ENCODE measurements around the gene CDH18. TPM values are rescaled to one million over a fixed set of nuclear protein-coding genes. Genes with fewer than 3 reads are reported as not detected.

CDH18 gene
- total and polyA plus RNA-seq, 8 donors, result 0.58 to 1.9 (median 1.1) TPM; not detected in 2

DNA sequence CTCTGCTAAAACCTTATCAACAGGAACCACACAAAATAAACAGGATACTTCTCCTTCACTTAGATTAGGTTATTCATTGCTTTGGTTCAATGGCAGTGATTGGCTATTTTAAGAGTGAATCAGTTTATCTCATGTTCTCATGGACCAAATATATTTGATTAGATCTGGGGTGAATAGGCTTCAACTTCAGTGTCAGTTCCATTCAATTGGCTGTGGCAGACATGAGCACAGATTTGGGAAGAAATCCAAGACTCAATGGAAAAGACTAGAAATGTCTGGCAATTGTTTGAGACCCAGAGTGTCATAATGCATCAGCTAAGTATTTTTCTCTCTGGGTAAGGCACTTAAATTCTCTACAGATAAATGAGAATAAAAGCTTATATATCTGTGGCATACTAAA, 37.1 kb downstream of the CDH18 start:
- intact Hi-C loops (cut with DNase I), result no loop called here
- Histone ChIP-seq H3K4me3 (no peak overlapping the region), H3K36me3 (no peaks in the 10 kb centered on the region), H3K27ac (no peak overlapping the region), H3K9me3 (no peaks in the 10 kb centered on the region), H3K27me3 (no peaks in the 10 kb centered on the region), H3K4me1 (no peaks in the 10 kb centered on the region)
- DNase-seq (no peak), ATAC-seq (no peak)
- TF ChIP-seq, protein P1, sequence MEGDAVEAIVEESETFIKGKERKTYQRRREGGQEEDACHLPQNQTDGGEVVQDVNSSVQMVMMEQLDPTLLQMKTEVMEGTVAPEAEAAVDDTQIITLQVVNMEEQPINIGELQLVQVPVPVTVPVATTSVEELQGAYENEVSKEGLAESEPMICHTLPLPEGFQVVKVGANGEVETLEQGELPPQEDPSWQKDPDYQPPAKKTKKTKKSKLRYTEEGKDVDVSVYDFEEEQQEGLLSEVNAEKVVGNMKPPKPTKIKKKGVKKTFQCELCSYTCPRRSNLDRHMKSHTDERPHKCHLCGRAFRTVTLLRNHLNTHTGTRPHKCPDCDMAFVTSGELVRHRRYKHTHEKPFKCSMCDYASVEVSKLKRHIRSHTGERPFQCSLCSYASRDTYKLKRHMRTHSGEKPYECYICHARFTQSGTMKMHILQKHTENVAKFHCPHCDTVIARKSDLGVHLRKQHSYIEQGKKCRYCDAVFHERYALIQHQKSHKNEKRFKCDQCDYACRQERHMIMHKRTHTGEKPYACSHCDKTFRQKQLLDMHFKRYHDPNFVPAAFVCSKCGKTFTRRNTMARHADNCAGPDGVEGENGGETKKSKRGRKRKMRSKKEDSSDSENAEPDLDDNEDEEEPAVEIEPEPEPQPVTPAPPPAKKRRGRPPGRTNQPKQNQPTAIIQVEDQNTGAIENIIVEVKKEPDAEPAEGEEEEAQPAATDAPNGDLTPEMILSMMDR (IDR thresholded peaks at IDR 0.05), result no peak

DNA sequence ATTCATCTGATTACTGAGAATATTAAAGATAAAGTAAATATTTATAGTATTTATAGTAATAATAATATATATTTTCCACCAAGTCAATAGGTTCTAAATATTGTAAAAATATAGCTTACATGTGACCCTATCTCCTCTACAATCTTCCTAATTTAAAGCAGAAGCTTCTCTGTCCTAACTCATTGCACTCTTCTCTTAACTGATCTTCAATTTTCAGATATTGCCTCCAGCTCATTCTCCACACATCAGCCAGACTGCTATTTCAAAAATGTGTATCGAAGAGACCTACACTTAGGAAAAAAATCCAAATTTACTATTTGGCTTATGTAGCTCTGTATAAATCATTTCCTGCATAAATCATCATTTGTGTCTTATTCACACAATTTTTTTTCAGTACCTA, 47.8 kb downstream of the CDH18 start:
- Histone ChIP-seq H3K9me3 (no peaks in the 10 kb centered on the region), H3K4me3 (no peak overlapping the region), H3K4me1 (no peaks in the 10 kb centered on the region), H3K27me3 (no peaks in the 10 kb centered on the region), H3K36me3 (no peaks in the 10 kb centered on the region), H3K27ac (no peak overlapping the region)
- TF ChIP-seq, protein P1 (IDR thresholded peaks at IDR 0.05), result no peak
- ATAC-seq (no peak), DNase-seq (no peak)
- intact Hi-C loops (cut with DNase I), result no loop called here

DNA sequence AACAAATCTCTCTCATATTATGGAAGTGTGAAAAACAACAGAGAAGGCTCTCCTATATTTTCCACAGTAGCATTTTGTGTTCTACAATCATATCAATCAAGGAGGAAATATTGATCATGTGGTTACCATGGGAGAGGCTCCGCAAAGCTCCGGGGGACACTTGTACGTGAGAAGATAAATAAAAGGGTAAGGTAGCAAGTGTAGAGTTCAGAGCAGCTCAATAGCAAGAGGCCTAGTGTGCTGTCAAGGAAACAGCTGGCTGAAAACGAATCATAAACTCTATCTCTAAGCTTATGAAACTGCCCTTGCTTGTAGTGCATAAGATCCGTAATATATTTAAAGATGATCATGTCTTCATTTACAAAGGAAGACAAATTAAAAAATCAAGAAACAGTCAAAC, 57.5 kb downstream of the CDH18 start:
- no peaks in the 10 kb centered on the region for H3K4me1 ChIP-seq
- H3K36me3 ChIP-seq, result no peaks in the 10 kb centered on the region
- DNase-seq (no peak), ATAC-seq (no peak)
- TF ChIP-seq, protein P1 (IDR thresholded peaks at IDR 0.05), result no peak
- H3K27me3 ChIP-seq, result no peaks in the 10 kb centered on the region
- no peak overlapping the region for H3K27ac ChIP-seq
- no peaks in the 10 kb centered on the region for H3K9me3 ChIP-seq
- H3K4me3 ChIP-seq, result no peak overlapping the region
- intact Hi-C loops (cut with DNase I), result no loop called here

DNA sequence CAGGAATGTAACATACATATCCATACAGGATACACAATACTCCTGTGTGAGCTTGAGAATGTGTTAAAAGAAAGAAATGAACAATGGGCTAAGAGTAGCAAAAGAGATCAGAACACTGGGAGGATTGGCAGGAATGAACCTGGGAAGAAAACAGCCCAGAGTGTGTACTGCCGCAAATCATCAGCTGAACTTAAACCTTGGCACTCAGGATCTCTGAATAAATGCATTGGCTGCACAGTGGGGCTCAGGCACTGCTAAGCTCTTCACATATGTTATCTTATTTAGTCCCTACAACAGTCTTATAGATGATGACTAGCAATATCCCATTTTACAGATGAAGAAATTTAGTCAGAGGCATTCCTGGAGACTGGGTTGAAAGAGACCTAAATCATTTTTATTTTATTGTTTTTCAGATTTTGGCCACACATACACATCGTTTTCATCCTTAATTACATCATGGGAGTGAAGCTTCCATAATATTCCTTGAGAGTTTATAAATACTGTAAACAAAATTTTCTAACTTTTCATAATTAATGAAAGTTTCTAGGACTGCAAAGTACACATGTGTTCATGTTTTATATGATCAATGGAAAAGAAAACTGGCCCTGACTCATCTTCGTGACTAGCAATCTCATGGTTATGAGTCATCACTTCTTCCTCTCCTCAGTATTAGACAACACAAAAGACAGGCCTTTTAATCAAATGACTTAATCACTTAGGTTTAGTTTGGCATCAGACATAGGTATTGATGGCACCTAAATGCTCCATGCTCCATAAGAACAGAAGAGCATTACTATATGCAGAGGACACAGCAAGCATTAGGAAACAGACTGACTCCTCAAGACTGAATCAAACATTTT, 59.2 kb downstream of the CDH18 start:
- ATAC-seq (no peak), DNase-seq (no peak)
- intact Hi-C loops (cut with DNase I), result no loop called here
- H3K4me3 ChIP-seq, result no peak overlapping the region
- TF ChIP-seq, protein P1 (IDR thresholded peaks at IDR 0.05), result no peak
- H3K9me3 ChIP-seq, result no peaks in the 10 kb centered on the region
- H3K27ac ChIP-seq, result no peak overlapping the region
- no peaks in the 10 kb centered on the region for H3K27me3 ChIP-seq
- no peaks in the 10 kb centered on the region for H3K4me1 ChIP-seq
- H3K36me3 ChIP-seq, result no peaks in the 10 kb centered on the region

DNA sequence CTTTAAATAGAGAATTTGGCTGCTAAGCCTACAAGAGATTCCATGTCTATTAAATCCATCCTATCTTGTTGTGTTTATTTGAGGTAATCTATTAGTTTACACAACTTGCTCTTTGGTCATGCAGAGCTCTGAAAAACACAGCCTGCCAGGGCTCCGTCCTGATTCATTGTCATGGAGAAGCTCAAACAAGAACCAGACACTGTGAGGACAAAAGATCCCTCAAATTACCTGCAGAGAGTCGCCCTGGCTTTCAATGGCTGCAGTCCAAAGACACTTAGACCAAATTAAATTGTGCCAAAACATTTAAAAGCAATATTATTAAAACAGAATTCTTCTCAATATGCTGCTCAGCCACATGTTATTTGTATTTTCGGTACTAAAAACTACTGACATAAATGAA, 60.1 kb downstream of the CDH18 start:
- TF ChIP-seq, protein P1 (IDR thresholded peaks at IDR 0.05), result no peak
- intact Hi-C loops (cut with DNase I), result no loop called here
- ATAC-seq, result no peak
- Histone ChIP-seq H3K4me1 (no peaks in the 10 kb centered on the region), H3K27ac (no peak overlapping the region), H3K36me3 (no peaks in the 10 kb centered on the region), H3K4me3 (no peak overlapping the region), H3K9me3 (no peaks in the 10 kb centered on the region), H3K27me3 (no peaks in the 10 kb centered on the region)
- DNase-seq, result no peak

Data from left lung (tissue), 10 donors.